ENCODE measurements around the gene LDLRAD4.

The LDLRAD4 gene

DNA sequence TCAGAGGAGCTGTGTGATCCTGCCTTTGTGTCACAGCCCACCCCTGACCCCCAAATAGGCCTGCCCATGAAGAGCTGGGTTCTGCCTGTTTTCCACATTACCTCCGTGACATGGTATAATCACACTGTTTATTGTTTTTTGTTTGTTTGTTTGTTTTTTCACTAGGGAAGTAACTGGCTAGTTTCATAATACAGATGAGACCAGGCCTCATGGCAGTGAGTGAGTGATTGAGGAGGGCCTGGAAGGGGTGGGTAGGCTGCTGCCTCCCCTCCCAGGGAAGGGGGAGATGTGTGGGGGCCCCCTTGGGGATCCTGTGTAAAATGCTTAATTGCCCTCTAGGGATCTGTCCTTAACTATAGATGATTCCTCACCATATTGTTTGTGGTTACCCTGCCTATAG lies 190.5 kb downstream of the LDLRAD4 start:
- no peak for DNase-seq (ENCODE audit: low read depth)

DNA sequence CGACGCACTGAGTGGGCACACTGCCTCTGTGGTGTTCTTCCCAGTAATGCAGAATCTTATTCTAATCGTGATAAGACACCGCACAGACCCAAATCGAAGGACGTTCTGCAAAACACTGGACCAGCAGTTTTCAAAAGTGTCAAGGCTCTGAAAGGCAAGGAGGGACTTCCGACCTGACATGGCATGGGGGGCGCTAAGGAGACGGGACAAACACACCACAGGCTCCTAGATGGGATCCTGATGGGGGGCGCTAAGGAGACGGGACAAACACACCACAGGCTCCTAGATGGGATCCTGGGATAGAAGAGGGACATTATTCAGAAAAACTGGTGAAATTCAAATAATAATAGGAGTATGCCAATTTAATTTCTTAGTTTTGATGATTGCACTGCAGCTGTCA lies 191.4 kb downstream of the LDLRAD4 start:
- DNase-seq (ENCODE audit: low read depth): no peak

DNA sequence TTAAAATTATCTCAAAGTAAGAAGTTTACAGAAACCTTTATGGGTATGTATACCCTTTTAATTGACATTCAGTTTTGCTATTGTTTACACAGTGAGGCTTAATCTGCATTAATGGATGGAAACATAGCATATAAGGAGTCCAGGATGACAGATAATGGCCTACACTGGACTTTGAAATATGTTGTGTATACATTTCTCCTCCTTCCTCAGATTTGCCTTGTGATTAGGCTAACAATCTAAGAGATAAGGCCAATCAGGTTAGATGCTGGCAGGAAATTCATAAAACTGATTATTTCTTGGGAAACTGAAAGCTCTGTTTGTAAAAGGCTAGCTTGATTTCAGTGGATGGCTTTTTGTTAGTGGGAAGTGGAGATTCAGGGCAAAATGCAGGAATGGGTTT lies 191.9 kb downstream of the LDLRAD4 start:
- no peak for DNase-seq (ENCODE audit: low read depth)

DNA sequence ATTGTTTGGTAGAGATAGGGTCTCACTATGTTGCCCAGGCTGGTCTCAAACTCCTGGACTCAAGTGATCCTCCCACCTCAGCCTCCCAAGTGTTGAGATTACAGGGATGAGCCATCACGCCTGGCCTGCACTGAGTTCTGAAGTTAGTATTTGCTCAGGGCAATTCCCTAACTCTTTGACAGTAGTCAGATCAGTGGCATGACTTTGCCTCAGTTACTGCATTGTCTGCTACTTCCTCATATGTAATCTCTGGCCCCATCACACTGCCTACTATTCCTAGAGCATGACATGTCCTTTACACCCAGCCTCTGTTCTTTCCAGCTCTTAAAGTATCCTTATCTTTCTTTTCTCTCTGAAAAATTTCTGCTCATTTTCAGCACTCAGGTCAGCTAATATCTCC lies 193.5 kb downstream of the LDLRAD4 start:
- no peak for DNase-seq (ENCODE audit: low read depth)

DNA sequence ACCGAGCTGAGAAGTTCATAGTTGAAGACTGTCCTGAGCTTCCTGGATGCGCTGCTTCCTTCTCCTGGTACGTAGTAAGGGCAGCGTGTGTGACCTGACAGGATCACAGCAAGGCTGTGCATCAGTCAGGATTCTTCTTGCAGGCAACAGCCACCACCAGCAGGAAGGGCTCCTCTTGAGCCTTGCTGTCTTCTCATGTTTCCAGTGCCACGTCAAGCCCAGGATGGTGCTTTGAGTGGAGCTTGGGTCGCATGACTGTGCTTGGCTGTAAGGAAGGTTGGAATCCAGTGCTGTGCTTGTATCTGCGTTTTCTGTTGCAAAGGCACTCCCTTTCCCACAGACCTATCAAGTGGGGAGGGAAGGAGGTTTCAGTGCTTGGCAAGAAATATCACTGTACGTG lies 194.3 kb downstream of the LDLRAD4 start:
- no peak for DNase-seq (ENCODE audit: low read depth)

DNA sequence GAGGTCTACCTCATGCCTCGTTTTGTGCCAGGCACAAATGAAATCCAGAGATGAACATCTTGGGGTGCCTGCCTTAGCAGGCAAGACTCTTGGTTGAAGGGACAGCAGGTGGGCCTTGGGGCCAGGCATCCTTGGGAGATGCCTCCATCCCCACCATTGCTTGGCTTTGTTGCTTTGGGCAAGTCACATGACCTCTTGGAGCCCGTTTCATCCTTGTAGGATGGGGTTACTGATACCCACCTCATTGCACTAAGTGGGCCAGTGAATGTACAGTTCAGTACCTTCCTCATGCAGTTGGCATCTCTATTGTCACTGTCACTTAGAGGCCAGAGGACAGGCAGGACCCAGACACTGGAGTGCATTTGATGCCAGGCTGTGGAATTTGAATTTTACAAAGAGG lies 195.5 kb downstream of the LDLRAD4 start:
- DNase-seq (ENCODE audit: low read depth): no peak

DNA sequence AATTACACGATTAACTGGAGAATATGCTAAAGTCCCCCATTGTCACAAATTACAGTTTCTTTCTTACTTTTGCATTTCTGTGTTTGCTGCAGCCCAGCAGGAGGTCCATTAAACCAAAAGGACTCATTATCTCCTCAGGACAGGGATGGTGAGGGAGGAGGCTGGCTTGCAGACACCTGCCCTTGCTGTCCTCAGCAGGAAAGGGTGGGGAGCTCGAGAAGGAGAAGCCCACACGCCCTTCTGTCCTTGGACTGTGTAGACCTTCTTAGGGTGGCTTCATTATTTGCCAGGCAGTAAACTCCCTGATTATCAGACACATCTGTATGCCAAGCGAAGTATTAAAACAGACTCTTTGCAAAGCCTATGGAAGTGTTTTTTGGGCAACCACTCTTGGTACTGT lies 196.0 kb downstream of the LDLRAD4 start:
- DNase-seq (ENCODE audit: low read depth): no peak

DNA sequence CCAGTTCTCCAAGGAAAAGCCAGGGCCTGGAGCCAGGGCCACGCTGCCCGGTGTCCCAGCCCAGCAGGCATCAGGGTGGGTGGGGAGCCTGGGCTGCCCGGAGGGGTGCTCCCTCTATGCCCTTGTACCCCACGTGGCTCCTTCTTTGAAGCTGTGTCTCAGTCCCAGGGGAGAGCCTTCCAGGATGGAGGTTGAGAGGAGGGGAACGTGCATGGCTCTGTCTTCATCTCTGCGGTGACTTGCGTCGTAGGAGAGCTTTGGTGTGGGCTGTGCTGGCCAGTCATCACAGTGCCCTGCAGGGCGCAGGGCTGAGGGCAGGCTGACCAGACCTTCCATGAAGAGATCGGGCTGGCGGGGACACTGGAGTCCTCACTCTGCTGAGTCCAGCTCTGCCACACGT lies 197.2 kb downstream of the LDLRAD4 start:
- DNase-seq (ENCODE audit: low read depth): no peak

DNA sequence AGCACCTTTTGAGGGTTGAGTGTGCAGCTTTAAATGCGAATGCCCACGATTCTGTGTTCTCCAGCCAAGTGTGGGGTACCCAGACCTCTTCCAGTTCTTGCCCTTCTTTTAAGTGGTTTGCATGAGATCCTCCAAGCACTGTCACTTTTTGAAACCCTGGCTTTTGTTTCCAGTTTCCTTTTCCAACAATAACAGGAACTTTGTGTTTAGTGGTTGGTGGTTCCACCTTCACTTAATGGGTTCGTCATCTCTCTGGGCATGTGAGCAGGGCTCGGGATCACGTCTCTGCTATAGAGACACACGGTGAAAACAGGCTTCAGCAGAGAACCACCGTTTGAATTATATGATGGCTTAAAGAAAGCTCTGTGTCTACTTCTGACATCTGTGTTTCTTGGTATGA lies 197.6 kb downstream of the LDLRAD4 start:
- no peak for DNase-seq (ENCODE audit: low read depth)

DNA sequence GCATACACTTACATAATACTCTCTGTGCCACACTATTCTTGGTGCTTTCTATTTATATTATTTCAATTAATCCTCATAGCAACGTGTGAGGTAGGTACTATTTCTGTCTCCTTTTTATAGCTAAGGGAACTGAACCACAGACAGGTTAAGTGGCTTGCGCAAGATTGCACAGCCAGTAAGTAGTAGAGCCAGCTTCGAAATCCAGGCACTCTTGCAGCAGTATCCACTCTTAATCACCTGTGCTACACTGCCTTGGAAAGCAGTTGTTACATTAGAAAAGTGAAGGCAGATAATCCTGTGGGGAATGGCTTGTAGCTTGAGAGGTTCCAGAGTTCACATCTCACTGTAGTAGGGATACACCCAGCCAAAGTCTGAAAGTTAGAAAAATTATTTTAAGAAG lies 198.3 kb downstream of the LDLRAD4 start:
- DNase-seq (ENCODE audit: low read depth): no peak

DNA sequence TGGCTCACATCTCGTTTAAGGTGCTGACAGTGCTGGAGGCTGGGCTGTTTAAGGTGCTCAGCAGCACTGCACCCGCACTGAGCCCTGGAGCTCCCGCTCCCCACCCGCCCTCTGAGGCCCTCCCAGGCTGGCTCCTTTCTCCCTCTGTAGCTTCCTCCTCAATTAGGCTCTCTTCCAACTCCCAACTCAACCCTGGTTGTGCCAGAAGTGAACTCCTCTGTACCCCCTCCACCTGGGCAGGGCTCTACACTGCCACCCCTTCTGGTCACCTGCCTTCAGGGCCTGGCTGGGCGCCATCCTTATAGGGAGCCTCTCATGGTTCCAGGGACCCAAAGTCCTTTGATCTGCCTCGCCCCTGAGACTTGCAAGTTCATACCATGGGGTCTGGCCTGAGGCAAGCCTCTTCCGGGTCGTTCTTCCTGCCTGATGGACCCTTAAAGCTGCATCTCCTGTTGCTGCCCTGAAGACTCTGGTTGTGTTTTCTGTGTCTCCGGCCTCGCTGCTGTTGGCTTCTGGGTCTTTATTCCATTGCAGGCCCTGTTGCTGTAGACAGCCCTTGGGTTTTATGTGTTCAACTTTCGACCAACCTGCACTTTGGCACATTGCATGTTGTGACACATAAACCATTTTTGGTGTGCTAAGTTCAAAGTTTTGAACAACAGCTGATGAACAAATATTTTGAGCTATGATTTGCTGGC lies 199.6 kb downstream of the LDLRAD4 start:
- no peak for DNase-seq (ENCODE audit: low read depth)

DNA sequence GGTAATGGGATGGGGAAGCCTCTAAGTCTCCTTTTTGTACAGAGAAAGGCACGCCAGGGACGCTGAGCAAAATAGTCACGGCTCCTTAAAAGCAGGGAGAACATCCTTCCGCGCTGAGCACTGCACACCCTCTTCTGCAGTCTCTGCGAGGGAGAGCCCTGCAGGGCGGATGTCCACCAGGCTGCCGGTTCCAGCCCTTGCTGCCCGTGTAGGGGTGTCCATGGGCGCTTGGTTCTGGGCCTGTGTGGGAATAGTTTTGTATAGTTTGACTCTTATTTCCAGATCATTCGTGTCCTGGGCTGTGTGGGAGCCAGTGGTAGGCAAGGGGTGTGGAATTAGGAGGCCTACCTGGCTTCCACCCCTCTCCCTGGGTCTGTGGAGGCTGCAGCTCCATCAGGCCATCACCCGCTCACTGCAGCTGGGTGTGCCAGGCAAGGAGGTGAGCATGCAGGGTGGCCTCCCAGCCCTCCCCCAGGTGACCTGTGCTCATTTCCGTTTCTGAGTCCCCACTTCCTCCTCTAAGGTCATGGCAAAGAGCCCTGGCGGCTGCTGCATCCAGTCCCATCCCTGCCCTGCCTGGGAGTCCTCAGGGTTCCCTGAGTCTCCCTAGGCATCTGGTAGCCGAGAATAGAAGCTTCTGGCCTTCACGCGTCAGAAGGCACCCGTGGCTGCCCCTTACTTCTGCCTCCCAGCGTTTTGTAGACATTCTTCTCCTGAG lies 202.6 kb downstream of the LDLRAD4 start:
- DNase-seq (ENCODE audit: low read depth): no peak

DNA sequence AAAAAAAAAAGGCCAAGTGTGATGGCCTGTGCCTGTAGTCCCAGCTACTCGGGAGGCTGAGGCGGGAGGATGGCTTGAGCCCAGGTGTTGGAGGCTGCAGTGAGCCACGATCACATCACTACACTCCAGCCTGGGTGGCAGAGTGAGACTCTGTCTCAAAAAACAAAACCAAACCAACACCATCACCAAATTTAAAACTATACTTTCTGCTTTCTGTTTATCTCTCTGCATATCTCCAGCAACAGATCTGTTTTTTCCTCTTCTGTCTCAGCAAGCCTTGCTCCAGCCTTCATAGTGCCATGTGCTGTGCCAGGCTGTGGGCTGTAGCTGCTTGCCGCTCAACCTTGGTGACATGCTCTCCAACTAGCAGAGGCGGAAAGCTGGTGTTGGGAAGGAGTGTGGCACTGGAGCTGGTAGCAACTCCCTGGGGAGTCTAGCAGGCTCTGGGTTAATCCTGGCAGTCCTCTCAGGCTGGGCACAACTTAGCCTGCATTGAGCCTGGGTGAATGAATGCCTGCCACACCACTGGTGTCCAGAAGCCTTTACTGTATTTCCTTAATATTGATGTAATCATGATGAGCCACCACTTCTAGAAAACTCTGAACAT lies 204.1 kb downstream of the LDLRAD4 start:
- DNase-seq (ENCODE audit: low read depth): no peak

DNA sequence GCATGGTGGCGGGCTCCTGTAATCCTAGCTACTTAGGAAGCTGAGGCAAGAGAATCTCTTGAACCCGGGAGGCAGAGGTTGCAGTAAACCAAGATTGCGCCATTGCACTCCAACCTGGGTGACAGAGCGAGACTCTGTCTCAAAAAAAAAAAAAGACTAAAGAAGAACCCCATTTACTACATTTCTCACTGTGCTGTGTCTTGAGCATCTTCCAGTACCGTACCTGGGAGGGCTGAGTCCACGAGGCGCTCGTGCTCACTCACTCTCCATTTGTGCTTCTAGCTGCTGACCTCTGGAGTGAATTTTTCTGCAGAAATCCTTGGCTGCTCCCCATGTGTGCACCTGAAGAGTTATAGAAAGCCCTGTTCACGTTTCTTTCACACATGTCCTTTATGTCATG lies 204.8 kb downstream of the LDLRAD4 start:
- no peak for DNase-seq (ENCODE audit: low read depth)

DNA sequence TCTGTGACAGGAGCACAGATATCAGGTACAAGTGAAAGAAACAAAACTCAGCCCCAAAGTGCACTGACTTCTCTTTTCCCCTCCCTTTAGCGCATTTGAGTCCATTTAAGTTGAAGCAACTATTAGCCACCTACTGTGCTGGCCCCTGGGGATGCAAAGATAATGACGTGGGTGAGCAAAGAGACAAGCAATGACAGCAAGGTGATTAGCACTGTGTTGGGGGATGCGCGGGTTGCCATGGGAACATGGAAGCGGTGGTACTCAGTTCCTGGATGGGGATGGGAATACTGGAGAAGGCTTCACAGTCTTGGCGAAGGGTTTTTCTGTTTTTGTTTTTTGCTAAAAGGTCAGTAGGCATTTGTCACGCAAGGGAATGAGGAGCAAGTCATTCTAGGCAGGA lies 205.8 kb downstream of the LDLRAD4 start:
- no peak for DNase-seq (ENCODE audit: low read depth)

DNA sequence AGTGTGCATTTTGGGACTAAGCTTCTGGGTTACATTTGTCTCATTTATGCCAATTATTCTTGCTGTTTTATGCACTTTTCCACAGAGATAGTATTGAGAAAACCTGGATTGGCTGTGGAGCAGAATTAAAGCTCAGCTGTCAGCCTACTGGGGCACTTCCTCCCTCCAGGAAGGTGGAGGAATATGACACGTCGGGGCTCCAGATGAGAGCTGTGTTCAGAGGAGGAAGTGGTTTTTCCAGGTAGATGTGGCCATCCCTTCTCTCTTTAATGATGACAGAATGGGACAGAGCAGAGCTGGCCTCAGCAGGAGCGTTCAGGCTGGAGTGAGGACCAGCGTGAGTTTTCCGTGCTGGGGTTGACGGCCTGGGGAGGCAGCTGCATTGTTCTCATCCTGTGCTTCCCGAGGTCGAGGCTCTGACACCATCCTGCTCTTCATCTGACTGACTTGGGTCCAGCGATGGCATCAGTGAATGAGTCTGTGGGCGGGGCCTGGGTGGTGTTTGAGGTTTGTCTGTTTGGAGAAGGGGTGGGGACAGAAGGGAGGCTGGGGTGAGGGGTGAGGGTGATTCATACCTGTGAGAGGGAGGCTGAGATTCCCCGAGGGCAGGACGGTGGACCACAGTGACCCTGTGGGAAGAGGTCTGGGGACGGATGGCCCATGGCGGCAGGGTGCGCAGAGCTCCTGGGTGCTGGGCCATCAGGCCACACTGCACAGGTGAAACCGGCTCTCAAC lies 207.0 kb downstream of the LDLRAD4 start:
- DNase-seq (ENCODE audit: low read depth): no peak

DNA sequence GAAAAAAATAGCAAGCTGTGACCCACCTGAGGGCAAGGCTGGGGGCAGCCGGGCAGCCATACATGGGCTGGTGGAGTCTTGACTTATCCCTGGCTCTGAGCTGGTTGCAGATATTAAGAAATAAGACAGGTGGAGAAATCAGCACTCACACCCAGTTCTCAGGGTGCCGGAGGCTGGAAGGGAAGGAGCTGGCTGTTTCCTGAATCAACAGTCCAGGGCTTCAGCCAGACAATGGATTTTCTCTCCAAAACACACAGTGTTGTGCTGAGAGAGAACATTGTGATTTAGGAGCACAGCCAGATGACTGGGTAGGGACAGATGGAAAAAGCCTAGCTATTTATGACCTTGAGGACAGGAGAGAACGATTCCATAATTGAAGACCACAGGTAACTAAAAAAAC lies 208.8 kb downstream of the LDLRAD4 start:
- no peak for DNase-seq (ENCODE audit: low read depth)

DNA sequence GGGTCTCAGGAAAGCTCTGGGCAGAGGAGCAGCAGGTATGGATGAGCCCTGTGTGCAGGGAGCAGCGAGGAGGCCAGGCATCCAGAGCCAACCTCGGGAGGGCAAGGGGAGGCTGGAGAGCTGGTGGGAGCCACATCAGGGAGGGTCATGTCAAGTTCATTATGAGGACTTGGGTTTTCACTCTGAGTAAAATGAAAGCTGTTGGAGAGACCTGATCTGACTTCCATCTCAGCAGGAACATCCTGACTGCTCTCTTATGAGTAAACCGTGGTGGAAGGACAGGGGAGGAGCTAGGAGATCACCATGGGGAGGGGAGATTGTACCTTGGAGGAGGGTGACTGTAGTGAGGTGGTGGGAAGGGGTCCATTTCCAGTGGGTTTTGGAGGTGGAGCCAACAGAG lies 209.8 kb downstream of the LDLRAD4 start:
- DNase-seq (ENCODE audit: low read depth): no peak

DNA sequence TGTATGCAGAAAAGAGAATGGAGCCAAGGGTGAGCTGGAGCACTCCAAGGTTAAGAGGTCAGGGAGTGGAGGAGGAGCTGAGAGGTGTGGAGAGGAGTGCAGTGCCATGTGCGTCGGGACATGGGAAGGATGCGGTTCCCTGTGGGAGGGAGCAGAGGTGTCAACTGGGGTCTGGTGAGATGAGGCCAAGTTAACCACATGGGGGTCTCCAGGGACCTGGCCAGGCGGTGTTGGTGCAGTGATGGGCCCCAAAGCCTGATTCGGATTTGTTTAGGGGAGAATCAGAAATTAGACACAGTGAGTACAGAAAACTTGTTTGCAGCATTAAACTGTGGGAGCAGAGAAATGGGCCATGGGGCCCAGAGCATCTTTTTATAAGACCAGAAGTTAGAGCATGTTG lies 210.5 kb downstream of the LDLRAD4 start:
- no peak for DNase-seq (ENCODE audit: low read depth)

DNA sequence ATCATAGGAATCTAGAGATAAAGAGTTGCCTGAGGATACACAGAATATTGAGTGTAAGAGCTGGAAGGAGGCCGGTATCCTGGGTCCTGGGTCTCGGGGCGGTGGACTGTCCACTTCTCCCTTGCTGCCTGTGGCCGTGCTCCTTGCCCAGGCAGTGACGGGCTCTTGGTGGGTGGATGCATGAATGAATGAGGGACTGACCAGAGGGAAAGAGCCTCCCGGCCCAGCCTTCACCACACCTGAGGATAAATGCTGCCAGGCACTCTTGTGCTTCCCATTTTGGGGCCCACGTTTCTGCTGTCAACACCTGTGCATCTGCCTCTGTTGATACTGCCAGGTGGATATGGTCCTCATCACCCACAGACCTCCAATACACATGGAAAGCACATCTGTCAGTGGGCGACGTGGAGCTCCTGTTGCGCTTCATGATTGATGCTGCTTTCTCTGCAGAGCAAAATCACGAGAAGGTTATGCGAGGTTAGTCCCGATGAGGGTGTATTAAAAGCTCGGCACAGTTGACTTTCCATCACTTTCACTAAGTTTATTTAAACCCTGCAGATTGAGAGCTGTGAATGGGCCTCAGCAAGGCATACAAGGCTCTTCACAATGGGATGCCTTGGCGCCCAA lies 211.4 kb downstream of the LDLRAD4 start:
- no peak for DNase-seq (ENCODE audit: low read depth)

DNA sequence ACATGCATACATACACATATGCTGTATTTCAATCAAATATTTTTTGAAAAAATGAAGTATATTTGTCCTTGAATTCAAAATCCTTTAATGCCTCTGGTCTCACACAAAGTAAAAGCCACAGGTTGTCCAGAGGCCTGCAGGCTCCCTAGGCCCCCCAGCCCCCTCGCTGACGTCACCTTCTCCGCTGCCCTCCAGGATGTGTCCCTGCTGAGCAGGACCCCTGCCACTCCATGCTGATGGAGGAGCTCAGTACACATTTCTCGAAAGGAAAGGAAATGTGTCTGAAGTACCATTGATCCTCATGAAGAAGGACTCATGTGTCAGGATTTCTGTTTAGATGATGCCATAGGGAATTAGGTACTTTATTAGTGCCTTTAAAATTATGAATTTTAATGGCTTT lies 212.1 kb downstream of the LDLRAD4 start:
- no peak for DNase-seq (ENCODE audit: low read depth)

DNA sequence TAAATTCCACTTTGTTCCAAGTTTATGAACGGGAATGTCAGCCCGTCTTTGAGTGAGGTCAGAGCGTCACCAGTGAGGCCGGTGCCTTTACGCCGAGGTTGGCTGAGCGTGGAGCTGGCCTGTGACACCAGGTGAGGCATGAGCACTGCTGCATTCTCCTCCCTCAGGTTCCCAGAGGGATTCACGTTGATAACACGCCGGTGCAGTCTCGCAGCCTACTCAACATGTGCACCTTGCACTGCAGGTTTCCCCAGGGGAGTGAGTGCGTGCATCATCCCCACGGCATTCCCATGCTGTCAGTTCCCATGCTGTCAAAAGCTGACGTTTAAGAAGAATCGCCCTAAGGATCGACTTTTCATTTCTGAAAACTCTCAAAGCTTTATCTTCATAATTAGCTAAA lies 213.3 kb downstream of the LDLRAD4 start:
- no peak for DNase-seq (ENCODE audit: low read depth)
